AG09319 (cell line): ENCODE results near the gene DCTD.

Source experiments
- DNase-seq: peaks from one replicate; pipeline ENCODE4 v3.0.0-alpha.2; 2010; ENCODE audit warnings: low read depth; ENCODE audit errors: extremely low read depth
- CTCF ChIP-seq: IDR thresholded peaks from 2 replicates; pipeline ENCODE4 v1.5.1; 2011; ENCODE audit warnings: low read depth, mild to moderate bottlenecking, inconsistent platforms, low read length, moderate library complexity

The DCTD gene

GRCh38 chr4:182917182-182918043, at the start of gene DCTD:
TSS of gene DCTD (minus strand) at chr4:182917386. CDS start at chr4:182915568, 1,818 bp downstream.
- DNase-seq = no peak
- peak; percentile 48 for TF ChIP-seq CTCF

- no peak for DNase-seq
- TF ChIP-seq CTCF = no peak
These were observed 43.6 kb upstream of the DCTD start for GRCh38 chr4:182960746-182961145.

GRCh38 chr4:182960228-182960627, 43.0 kb upstream of the DCTD start:
- DNase-seq = no peak
- TF ChIP-seq CTCF = no peak

- no peak for TF ChIP-seq CTCF
- DNase-seq = no peak
These were observed 38.2 kb upstream of the DCTD start for GRCh38 chr4:182955411-182955810.

- no peak for DNase-seq
- no peak for TF ChIP-seq CTCF
These were observed 27.5 kb upstream of the DCTD start for GRCh38 chr4:182944484-182945213.

DNA sequence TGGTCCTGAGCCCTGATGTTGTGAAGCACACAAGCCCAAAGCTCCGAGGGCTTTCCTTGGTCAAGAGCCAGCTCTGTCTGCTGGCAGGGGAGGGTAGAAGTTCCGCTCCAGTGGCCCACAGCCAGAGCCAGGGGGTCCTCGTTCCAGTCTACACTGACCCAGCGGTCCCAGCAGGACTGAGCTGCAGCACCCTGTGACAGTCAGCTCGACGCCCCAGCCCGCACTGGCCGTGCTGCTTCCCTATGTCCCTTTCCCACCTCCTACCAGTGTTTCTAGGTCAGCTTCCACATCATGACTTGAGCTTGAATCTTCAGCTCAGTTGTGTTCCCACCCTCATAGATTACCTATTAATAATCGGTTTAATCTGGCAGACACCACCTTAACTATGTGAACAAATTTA, 22.5 kb upstream of the DCTD start:
- DNase-seq = no peak
- no peak for TF ChIP-seq CTCF

- peak; percentile 96 for TF ChIP-seq CTCF
- DNase-seq = no peak
These were observed 21.0 kb upstream of the DCTD start for GRCh38 chr4:182938205-182938645.
